GM04503 (cell line): Measurements from ENCODE around the gene EPS8L1.

ENCODE experiments used
- DNase-seq: peaks from one replicate; pipeline ENCODE4 v3.0.0-alpha.2; 2012; ENCODE audit warnings: low read depth

EPS8L1 gene

DNA sequence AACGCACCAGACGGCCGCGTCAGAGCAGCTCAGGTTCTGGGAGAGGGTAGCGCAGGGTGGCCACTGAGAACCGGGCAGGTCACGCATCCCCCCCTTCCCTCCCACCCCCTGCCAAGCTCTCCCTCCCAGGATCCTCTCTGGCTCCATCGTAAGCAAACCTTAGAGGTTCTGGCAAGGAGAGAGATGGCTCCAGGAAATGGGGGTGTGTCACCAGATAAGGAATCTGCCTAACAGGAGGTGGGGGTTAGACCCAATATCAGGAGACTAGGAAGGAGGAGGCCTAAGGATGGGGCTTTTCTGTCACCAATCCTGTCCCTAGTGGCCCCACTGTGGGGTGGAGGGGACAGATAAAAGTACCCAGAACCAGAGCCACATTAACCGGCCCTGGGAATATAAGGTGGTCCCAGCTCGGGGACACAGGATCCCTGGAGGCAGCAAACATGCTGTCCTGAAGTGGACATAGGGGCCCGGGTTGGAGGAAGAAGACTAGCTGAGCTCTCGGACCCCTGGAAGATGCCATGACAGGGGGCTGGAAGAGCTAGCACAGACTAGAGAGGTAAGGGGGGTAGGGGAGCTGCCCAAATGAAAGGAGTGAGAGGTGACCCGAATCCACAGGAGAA lies 39.9 kb downstream of the EPS8L1 start:
- no peak for DNase-seq

DNA sequence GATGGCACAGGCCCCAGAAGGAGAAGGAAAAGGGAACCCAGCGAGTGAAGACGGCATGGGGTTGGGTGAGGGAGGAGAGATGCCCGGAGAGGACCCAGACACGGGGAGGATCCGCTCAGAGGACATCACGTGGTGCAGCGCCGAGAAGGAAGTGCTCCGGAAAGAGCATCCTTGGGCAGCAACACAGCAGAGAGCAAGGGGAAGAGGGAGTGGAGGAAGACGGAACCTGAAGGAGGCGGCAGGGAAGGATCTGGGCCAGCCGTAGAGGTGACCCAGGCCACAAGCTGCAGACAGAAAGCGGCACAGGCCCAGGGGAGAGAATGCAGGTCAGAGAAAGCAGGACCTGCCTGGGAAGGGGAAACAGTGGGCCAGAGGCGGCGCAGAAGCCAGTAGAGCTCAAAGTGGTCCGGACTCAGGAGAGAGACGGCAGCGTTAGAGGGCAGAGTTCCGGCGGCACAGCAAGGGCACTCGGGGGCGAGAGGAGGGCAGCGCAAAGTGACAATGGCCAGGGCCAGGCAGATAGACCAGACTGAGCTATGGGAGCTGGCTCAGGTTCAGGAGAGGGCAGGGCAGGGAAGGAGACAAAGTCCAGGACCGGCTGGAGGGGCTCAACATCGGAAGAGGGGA lies 40.7 kb downstream of the EPS8L1 start:
- peak; percentile 34 for DNase-seq

DNA sequence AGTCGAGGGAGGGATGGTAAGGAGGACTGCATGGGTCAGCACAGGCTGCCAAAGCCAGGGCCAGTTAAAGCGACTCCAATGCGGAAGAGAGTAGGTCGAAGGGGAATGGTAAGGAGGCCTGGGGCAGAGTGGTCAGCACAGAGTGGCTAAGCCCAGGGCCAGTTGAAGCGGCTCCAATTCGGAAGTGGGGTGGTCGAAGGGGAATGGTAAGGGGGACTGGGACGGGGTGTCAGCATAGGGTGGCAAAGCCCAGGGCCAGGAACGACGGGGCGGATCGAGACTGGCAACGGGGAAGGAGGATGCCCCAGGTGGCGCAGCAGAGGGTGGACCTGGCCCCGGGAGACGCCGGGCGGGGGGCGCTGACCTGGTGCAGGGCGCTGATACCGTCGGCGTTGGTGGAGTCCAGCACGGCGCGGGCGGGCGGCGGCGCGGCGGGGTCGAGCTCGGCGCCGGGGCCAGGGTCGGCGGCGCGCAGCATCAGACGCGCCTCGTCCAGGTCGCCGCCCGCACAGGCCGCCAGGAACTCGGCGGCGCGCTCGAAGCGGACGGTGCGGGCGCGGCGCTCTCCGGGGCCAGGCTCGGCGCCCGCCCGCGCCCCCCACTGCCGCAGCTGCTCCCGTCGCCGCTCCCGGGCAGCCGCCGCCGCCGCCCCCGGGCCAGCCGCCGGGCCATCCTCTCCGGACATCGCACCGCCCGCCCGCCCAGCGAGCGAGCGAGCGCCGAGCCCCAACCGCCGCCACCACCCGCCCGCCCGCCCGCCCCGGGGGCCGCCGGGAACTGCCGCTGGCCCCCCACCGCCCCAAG lies 41.4 kb downstream of the EPS8L1 start, which contains the start of gene PPP1R12C:
Gene PPP1R12C (minus strand): TSS at position 779 of the 804 bp plus-strand sequence. CDS start 94 bp downstream, at position 685.
- no peak for DNase-seq

DNA sequence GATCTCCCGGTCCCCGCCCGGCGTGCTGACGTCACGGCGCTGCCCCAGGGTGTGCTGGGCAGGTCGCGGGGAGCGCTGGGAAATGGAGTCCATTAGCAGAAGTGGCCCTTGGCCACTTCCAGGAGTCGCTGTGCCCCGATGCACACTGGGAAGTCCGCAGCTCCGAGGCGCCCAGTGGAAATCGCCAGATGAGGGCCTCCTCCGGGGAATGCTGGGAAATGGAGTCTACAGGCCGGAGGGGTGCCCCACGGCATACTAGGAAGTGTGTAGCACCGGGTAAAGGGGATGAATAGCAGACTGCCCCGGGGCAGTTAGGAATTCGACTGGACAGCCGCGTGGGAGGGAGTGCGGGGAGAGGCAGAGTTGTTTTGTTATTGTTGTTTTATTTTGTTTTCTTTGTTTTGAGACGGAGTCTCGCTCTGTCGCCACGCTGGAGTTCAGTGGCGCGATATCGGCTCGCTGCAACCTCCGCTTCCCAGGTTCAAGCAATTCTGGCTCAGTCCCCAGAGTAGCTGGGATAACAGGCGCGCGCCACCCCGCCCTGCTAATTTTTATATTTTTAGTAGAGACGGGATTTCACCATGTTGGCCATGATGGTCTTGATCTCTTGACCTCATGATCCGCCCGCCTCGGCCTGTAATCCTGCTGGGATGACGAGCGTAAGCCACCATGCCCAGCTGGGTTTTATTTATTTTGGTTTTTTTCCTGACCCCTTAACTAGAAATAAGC lies 42.2 kb downstream of the EPS8L1 start:
- DNase-seq: peak; percentile 95

DNA sequence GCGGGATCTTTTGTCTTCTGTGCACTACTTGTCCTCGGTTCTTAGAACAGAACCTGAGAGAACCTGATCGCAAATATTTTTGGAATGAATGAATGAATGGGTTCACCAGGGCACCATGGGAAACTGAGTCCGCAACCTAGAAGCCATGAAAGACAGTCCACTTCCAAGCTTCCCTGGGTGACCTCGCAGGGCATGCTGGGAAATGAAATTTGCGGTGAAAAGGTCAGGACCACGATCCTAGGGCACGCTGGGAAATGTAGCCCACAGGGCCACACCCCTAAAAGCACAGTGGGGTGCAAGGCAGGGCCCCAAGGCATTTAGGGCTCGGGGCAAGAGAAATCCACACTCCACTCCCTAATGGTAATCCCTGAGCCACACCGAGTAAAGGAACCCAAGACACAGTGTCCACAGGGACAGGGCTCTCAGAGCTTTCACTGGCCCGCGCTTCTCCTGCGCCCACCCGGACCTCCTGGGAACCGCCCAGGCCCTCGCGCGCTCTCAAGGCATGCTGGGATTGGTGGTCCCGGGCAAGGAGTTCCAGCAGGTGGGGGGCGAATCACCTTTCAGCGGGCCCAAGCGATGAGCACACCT lies 42.8 kb downstream of the EPS8L1 start:
- DNase-seq: no peak

DNA sequence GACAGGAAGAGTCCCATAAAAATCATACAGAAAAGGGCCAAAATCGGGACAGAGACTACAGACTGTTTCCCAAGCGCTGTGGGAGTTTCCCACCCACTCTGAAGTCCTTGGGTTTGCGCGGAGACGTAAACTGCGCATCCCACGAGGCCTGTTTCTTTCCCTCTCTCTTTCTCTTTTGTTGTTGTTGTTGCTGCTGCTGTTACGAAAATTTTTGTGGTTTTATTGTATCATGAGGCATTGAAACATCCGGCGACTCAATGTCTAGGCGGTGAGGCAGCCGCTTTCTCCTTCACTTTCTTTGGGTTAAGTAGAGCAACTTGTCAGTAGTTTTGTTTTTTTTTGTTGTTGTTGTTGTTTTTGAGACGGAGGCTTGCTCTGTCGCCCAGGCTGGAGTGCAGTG lies 43.4 kb downstream of the EPS8L1 start:
- DNase-seq: no peak

DNA sequence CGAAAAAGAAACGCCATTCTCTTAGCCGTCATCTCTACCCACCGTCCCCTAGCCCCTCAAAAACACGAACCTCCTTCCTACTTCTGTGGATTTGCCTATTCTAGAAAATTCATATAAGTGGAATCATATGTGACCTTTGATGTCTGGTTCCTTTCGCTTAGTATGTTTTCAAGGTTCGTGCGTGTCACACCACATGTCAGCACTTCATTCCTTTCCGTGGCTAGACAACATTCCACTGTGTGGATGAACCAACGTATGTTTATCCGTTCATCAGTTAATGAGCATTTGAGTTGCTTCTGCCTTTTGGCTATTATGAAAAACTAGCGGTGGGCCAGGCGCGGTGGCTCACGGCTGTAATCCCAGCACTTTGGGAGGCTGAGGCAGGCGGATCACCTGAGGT lies 55.8 kb downstream of the EPS8L1 start:
- peak; percentile 27 for DNase-seq

DNA sequence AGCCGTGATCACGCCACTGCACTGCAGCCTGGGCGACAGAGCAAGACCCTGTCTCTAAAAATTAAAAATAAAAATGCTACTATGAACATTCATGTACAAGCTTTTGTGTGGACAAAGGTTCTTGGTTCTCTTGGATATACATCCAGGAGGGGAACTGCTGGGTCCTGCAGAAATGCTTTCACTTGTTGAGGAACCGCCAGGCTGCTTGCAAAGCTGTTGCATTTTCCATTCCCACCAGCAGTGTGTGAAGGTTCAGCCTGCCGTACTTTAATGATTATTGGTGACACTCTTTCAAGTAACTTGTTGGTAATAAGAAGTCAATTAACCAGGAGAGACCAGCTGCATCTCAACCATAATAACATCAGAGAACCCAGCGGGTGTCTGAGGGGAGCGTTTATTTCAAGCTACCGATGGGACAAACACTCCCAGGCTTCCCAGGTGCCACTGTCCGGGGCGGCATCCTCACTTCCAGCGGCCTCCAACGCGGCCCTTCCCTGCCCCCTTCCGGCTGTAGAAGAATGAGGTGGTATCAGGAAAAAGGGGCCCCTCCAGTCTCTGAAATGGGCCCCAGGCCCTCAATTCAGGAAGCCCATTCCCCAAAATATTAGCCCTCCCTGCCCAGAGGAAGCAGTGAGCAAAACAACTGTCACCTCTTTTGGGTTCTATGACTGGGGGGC lies 56.9 kb downstream of the EPS8L1 start:
- no peak for DNase-seq

DNA sequence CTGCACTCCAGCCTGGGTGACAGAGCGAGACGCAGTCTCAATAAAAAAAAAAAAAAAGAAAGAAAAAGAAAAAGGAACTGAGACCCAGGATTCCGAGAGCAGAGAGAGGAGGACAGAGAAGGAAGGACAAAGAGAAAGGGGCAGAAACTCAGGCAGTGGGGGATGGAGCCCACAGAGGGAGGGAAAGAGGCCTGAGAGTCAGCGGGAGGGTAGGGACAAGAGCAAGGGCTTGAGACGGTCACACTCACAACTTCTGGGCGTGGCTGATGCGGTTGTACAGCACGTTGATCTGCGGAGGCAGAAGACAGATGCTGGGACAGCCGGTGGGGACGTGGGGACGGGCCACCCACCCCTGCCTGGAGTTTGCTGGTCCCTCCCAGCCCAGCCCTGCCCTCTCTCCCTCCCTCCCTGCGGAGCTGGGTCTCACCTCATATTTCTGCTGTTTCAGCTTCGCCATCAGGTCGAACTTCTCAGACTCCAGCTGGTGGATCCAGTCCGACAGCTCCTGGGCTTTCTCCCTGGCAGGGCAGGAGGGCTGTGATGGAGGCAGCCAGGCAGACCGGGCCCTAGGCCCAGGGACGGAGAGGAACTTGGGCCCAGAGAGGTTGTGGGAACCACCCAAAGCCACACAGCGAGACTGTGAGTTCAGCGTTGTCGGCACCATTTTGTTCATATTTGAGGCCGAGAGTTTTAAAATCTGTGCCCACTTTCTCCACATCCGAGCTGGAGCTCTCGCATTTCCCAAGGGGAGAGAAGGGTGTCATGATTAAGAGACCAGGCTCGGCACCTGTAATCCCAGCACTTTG lies 58.2 kb downstream of the EPS8L1 start:
- no peak for DNase-seq

DNA sequence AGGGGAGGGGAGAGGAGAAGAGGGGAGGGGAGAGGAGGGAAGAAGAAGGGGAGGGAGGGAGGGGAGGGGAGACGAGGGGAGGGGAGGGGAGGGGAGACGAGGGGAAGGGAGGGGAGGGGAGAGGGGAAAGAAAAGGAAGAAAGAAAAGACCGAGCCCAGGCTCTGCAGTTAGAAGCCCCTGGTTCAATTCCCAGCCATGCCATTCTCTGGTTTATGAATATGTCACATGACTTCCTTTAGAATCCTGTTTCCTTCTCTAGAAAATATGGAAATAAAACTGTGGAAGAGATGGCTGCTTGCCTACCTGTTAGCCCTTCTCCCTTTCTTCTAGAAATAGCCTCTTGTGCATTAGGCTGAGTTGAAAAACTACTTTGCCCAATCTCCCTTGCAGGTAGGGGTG lies 59.1 kb downstream of the EPS8L1 start:
- DNase-seq: no peak

DNA sequence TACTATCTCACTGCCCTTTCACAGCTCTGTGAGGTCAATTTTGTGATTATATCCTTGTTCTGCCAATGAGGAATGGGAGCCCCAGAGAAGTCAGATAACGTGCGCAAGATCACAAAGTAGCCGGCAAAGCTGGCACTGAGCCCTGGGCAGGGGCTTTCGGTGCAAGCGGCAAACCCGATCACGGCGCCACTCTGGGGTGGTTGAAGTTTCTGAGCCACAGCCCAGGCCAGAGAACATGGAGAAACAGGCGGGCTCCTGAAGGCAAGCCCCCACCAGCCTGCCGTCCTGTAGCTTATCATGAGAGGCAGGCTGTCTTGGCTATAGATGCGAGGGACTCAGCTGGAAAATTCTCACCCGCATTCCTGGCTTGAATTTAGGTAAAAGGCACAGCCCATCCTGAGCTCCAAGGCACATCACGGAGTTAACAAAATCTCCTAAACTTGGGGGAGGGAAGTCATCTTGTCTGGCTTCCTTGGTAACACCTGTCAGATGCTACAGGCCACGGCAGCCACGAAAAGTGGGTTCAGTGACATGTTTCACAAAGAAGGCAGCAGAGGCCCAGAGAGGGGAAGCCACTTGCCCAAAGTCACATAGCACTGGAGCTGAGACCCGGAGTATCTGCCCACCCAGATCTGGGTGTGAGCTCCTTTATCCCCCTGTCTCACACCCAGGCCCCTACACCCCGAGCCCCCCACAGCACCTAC lies 60.9 kb downstream of the EPS8L1 start:
- DNase-seq: no peak
